ENCODE measurements around the gene LHX8.
A peak's percentile ranks its signal among the peaks of the same experiment; 100 is the strongest.

The LHX8 gene

GRCh38 chr1:75135573-75136194 is 1.5 kb downstream of the LHX8 start:
- H3K4me3 ChIP-seq (IDR thresholded peaks at IDR 0.05; ENCODE audit: insufficient read depth, low read depth, low read length) = no peak overlapping the region
- no peaks in the 10 kb centered on the region for H3K27me3 ChIP-seq (ENCODE audit: insufficient read depth, low read depth)
- no peaks in the 10 kb centered on the region for H4K20me1 ChIP-seq (ENCODE audit: insufficient read depth)
- H3K4me2 ChIP-seq = peak overlapping the region; percentile 78
- no peaks in the 10 kb centered on the region for H3K36me3 ChIP-seq (ENCODE audit: insufficient read depth)
- peak overlapping the region; percentile 95 for H3K27ac ChIP-seq
- no peak for TF ChIP-seq CTCF (conservative IDR thresholded peaks at IDR 0.05; ENCODE audit: low read depth, low read length)
- H3K9ac ChIP-seq = peak overlapping the region; percentile 96
- peak overlapping the region; percentile 59 for H2AFZ ChIP-seq (ENCODE audit: low read depth)
- H3K4me1 ChIP-seq (ENCODE audit: low read depth, poor library complexity, severe bottlenecking) = no peaks in the 10 kb centered on the region
- peaks cover 58% of the 10 kb centered on the region for H3K79me2 ChIP-seq (ENCODE audit: insufficient read depth, low read depth)

DNA sequence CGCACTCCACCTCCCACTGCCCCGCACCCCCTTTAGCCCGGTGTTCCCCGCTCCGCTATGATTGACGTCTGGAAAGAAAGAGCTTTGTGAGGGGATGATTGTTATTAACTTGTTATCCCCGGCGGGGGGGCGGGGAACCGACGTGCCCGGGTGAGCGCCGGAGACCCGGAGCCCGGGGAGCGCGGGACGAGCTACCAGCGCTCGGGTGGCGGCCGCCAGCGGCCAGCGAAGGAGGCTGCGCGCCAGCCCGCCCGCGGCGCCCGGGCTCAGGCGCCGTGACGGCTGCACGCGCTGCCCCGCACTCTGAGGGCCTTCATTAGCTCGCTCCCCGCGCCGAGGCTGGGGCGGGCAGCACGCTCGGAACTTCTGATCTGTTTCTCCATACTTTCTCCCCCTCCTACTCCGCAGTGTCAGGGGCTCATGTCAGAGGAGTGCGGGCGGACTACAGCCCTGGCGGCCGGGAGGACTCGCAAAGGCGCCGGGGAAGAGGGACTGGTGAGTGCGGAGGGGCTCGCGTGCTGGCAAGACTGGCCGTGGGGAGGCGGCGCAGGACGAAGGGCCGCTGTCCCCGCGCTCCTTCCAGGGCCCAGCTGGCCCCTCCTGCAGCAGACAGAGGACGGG is 2.1 kb downstream of the LHX8 start:
- no peaks in the 10 kb centered on the region for H3K4me1 ChIP-seq (ENCODE audit: low read depth, poor library complexity, severe bottlenecking)
- TF ChIP-seq CTCF (conservative IDR thresholded peaks at IDR 0.05; ENCODE audit: low read depth, low read length) = no peak
- peak overlapping the region; percentile 95 for H3K27ac ChIP-seq
- peaks cover 64% of the 10 kb centered on the region for H3K79me2 ChIP-seq (ENCODE audit: insufficient read depth, low read depth)
- H3K36me3 ChIP-seq (ENCODE audit: insufficient read depth) = no peaks in the 10 kb centered on the region
- peak overlapping the region; percentile 59; the same call in 1 of the 2 replicates for H2AFZ ChIP-seq (ENCODE audit: low read depth)
- H3K9ac ChIP-seq = peak overlapping the region; percentile 96
- no peak overlapping the region for H3K4me3 ChIP-seq (IDR thresholded peaks at IDR 0.05; ENCODE audit: insufficient read depth, low read depth, low read length)
- H3K27me3 ChIP-seq (ENCODE audit: insufficient read depth, low read depth) = no peaks in the 10 kb centered on the region
- no peaks in the 10 kb centered on the region for H4K20me1 ChIP-seq (ENCODE audit: insufficient read depth)
- H3K4me2 ChIP-seq = peak overlapping the region; percentile 78

GRCh38 chr1:75136921-75137641 is 2.9 kb downstream of the LHX8 start:
- Histone ChIP-seq H3K27me3 (ENCODE audit: insufficient read depth, low read depth) (no peaks in the 10 kb centered on the region), H4K20me1 (ENCODE audit: insufficient read depth) (no peaks in the 10 kb centered on the region), H3K4me3 (IDR thresholded peaks at IDR 0.05; ENCODE audit: insufficient read depth, low read depth, low read length) (no peak overlapping the region), H3K4me1 (ENCODE audit: low read depth, poor library complexity, severe bottlenecking) (no peaks in the 10 kb centered on the region), H3K27ac (peak overlapping the region; percentile 95), H3K9ac (peak overlapping the region; percentile 96), H3K79me2 (ENCODE audit: insufficient read depth, low read depth) (peaks cover 72% of the 10 kb centered on the region), H3K36me3 (ENCODE audit: insufficient read depth) (no peaks in the 10 kb centered on the region), H3K4me2 (peak overlapping the region; percentile 42; the same call in 1 of the 2 replicates), H2AFZ (ENCODE audit: low read depth) (no peak overlapping the region)
- no peak for TF ChIP-seq CTCF (conservative IDR thresholded peaks at IDR 0.05; ENCODE audit: low read depth, low read length)

- Histone ChIP-seq H3K79me2 (ENCODE audit: insufficient read depth, low read depth) (peaks cover 45% of the 10 kb centered on the region), H3K4me2 (no peak overlapping the region), H3K27ac (no peak overlapping the region), H4K20me1 (ENCODE audit: insufficient read depth) (no peaks in the 10 kb centered on the region), H3K36me3 (ENCODE audit: insufficient read depth) (no peaks in the 10 kb centered on the region; the same call in 1 of the 2 replicates), H3K9ac (no peak overlapping the region), H3K4me1 (ENCODE audit: low read depth, poor library complexity, severe bottlenecking) (peaks cover 34% of the 10 kb centered on the region), H3K27me3 (ENCODE audit: insufficient read depth, low read depth) (no peaks in the 10 kb centered on the region), H2AFZ (ENCODE audit: low read depth) (no peak overlapping the region), H3K4me3 (IDR thresholded peaks at IDR 0.05; ENCODE audit: insufficient read depth, low read depth, low read length) (no peak overlapping the region)
- no peak for TF ChIP-seq CTCF (conservative IDR thresholded peaks at IDR 0.05; ENCODE audit: low read depth, low read length)
These were observed 17.9 kb downstream of the LHX8 start for GRCh38 chr1:75152092-75152491.

Measured in KMS-11 (cell line).